AG04449 (cell line): ENCODE measurements around the gene FDXR.

Experiments
- CTCF ChIA-PET: fragments of 350-600 bp; formaldehyde crosslinking; extraction: SDS; loops from one replicate; lab custom pipeline; 2021; ENCODE audit warnings: antibody characterized with exemption; lab: Yijun Ruan, JAX
- POLR2A ChIA-PET: fragments of 400-600, 350-600 bp; formaldehyde crosslinking; extraction: SDS; loops from one replicate; lab custom pipeline; 2020; ENCODE audit warnings: antibody characterized with exemption, inconsistent platforms; lab: Yijun Ruan, JAX
- DNase-seq: peaks from one replicate; pipeline ENCODE4 v3.0.0-alpha.2; 2010; ENCODE audit warnings: low read depth, low spot score
- H3K4me3 ChIP-seq: 2 replicates; pipeline ENCODE4 v1.5.1; 2011; ENCODE audit warnings: low read depth, mild to moderate bottlenecking, control low read depth, low read length
- TF ChIP-seq, protein P1 (sequence below): IDR thresholded peaks from one replicate; pipeline ENCODE4 v1.5.1; 2011; ENCODE audit warnings: mild to moderate bottlenecking, moderate library complexity, low read length, control low read depth, inconsistent platforms; ENCODE audit not compliant: insufficient read depth; ENCODE audit errors: missing control alignments

The FDXR gene

GRCh38 chr17:74842146-74842598 lies 30.6 kb downstream of the FDXR start:
- no peak overlapping the region; the same call in 1 of the 2 replicates for H3K4me3 ChIP-seq
- DNase-seq: no peak
- TF ChIP-seq, protein P1, sequence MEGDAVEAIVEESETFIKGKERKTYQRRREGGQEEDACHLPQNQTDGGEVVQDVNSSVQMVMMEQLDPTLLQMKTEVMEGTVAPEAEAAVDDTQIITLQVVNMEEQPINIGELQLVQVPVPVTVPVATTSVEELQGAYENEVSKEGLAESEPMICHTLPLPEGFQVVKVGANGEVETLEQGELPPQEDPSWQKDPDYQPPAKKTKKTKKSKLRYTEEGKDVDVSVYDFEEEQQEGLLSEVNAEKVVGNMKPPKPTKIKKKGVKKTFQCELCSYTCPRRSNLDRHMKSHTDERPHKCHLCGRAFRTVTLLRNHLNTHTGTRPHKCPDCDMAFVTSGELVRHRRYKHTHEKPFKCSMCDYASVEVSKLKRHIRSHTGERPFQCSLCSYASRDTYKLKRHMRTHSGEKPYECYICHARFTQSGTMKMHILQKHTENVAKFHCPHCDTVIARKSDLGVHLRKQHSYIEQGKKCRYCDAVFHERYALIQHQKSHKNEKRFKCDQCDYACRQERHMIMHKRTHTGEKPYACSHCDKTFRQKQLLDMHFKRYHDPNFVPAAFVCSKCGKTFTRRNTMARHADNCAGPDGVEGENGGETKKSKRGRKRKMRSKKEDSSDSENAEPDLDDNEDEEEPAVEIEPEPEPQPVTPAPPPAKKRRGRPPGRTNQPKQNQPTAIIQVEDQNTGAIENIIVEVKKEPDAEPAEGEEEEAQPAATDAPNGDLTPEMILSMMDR: no peak
- ChIA-PET CTCF (interaction anchor here (0.8 to 13.7 kb wide), 14 partner anchors 9 to 118 kb away, joined by 3 to 276 read pairs (median 6); partner anchors contain the start of genes GRIN2C and RAB37), POLR2A (interaction anchor here (1.0 kb wide), 1 partner anchor 31 kb away, joined by 6 read pairs; the partner anchor contains the start of gene FDXR)

GRCh38 chr17:74840989-74841666 lies 31.7 kb downstream of the FDXR start:
- TF ChIP-seq, protein P1: no peak
- no peak for DNase-seq
- CTCF ChIA-PET: interaction anchor here (1.2 to 13.7 kb wide), 7 partner anchors 21 to 116 kb away, joined by 3 to 276 read pairs (median 4); partner anchors contain the start of gene GRIN2C
- no peak overlapping the region for H3K4me3 ChIP-seq
- POLR2A ChIA-PET: no interaction called here

- no peak overlapping the region for H3K4me3 ChIP-seq
- ChIA-PET CTCF (interaction anchor here (0.6 to 13.7 kb wide), 7 partner anchors 22 to 117 kb away, joined by 3 to 276 read pairs (median 4); partner anchors contain the start of gene GRIN2C), POLR2A (no interaction called here)
- no peak for DNase-seq
- TF ChIP-seq, protein P1: no peak
Observed at GRCh38 chr17:74839990-74840852, 32.6 kb downstream of the FDXR start.

- TF ChIP-seq, protein P1: no peak
- no peak for DNase-seq
- CTCF ChIA-PET: interaction anchor here (0.6 to 13.7 kb wide), 5 partner anchors 8 to 92 kb away, joined by 3 to 276 read pairs (median 7); partner anchors contain the start of gene GRIN2C
Observed at GRCh38 chr17:74838274-74838673, 34.5 kb downstream of the FDXR start.

GRCh38 chr17:74836691-74837467 lies 35.9 kb downstream of the FDXR start:
- ChIA-PET POLR2A (no interaction called here), CTCF (interaction anchor here (0.9 to 13.7 kb wide), 3 partner anchors 9 to 45 kb away, joined by 3 to 276 read pairs (median 3); partner anchors contain the start of gene GRIN2C)
- H3K4me3 ChIP-seq: no peak overlapping the region
- TF ChIP-seq, protein P1: no peak
- no peak for DNase-seq

More at GRCh38 chr17:74838274-74838673, 34.5 kb downstream of the FDXR start:
- POLR2A ChIA-PET: no interaction called here
- no peak overlapping the region for H3K4me3 ChIP-seq
